Raji (cell line): Measurements from ENCODE around the gene COL8A2.

Experiments used
- POLR2A ChIP-seq: IDR thresholded peaks from 2 replicates; pipeline ENCODE4 v1.6.1; 2011; ENCODE audit warnings: low read depth, low read length, control low read depth; ENCODE audit not compliant: insufficient read depth

Gene COL8A2

DNA sequence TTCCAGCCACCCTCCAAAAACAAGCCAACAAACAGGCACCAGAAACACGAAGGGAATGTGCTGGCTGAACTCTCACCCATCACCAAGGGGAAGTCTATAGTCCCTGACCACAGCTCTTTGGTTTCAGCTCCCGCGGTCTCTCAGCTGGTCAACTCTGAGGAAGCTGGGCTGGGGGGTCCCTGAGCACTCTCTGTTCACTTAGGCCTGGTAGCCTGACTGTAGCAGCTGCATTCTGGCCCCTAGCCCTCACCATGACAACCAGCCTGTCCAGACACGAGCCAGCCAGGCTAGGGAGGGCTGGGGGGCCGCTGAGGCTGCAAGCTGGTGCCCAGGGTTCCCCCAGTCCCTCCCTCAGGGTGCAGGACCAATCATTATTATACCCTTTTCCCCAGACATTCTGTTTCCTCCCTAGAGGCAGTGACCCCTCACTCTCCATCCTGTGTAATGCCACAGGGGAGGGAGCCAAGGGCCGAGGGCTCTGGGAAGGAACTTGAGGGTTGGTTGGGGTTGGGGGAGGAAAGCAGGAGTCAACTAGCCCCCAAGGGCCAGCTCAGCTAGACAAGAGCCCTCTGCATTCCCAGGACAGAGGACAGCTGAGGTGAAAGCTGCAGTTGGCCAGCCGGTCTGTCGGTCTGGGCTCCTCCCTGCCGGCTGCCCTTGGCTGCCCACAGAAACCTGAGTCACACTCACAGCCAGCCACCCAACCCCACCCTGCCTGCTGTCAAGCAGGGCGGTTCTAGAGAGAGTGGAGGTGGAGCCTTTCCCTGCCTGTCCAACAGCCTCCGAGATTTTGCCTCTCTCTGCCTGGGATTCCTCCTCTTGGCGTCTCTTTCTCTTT is 25.5 kb upstream of the COL8A2 start:
- TF ChIP-seq POLR2A = peak; percentile 33; the same call in 1 of the 2 replicates

GRCh38 chr1:36149973-36150295 is 24.9 kb upstream of the COL8A2 start:
- no peak for TF ChIP-seq POLR2A

GRCh38 chr1:36149237-36149972 is 24.4 kb upstream of the COL8A2 start, which contains the start of gene TRAPPC3:
Gene TRAPPC3 (minus strand): TSS chr1:36149486. CDS start chr1:36149378, 108 bp downstream.
- TF ChIP-seq POLR2A = peak; percentile 93

- TF ChIP-seq POLR2A = no peak
Observed at GRCh38 chr1:36148821-36149236, 23.8 kb upstream of the COL8A2 start.

DNA sequence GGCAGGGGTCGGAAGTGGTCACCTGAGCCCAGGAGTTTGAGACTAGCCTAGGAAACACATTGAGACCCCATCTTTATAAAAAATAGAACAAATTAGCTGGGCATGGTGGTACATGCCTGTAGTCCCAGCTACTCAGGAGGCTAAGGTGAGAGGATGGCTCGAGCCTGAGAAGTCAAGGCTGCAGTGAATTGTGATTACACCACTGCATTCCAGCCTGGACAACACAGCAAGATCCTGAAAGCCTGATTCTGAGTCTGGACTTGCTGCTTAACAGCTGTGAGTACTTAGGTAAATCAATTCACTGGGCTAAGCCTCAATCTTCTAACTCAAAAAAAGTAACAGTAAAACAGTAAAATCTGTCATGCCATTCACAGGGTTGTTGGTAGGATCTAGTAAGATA is 19.4 kb upstream of the COL8A2 start:
- TF ChIP-seq POLR2A = no peak

GRCh38 chr1:36143424-36143823 is 18.4 kb upstream of the COL8A2 start:
- no peak for TF ChIP-seq POLR2A

DNA sequence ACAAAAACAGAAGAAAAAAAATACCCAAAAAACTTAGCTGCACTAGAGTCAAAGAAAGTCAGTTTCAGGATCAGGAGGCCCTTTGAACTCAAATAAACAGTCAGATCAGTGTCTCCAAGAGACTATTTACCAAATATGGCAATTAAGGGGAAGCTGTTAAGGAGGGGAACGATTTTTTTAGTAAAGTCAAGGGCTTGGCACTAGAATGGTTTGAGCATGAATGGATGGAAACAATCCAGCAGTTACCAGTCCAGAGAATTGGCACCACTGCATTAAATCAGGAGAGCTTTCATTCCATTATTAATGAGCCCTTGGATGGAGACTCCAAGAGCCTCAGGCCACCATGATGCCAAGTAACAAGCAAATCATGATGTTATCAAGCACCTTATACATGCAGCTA is 17.1 kb upstream of the COL8A2 start:
- no peak for TF ChIP-seq POLR2A

DNA sequence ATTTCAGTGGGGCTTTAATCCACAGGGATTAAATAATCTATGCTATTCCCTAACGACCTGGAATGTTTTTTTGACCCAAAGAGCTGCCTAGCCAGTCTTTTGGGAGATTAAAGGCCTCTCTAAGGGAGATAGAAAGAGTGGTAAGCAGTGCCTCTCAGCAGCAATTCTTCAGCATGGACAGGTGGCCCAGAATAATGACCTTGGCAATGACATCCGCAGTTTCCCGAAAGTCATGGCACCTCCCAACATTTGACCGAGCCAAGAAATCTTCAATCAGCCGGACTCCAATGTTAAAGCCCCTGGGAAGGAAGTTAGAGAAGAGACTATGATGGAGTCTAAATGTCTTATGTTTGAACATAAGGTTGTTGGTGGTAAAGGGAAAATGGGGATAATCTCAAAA is 14.5 kb upstream of the COL8A2 start:
- no peak for TF ChIP-seq POLR2A

- TF ChIP-seq POLR2A = no peak
Observed at GRCh38 chr1:36137776-36138175, 12.8 kb upstream of the COL8A2 start.

DNA sequence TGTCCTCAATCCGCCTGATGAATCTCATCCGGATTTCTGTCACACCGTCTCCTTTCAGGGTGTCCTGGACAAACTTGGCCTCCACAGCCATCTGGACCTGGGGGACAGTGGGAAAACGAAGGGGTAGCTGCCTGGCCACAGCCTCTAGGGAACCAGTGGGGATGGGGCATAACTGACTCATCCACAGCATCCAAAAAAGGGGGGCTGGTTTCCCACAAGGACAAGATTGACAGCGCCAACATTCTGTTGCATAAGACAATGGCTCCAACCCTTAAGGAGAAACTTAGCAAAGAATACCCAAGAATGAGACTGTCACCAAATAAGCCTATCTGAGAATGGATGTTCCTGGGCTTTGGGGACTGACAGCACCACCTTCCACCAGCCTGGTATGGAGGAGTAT is 12.2 kb upstream of the COL8A2 start:
- no peak for TF ChIP-seq POLR2A

DNA sequence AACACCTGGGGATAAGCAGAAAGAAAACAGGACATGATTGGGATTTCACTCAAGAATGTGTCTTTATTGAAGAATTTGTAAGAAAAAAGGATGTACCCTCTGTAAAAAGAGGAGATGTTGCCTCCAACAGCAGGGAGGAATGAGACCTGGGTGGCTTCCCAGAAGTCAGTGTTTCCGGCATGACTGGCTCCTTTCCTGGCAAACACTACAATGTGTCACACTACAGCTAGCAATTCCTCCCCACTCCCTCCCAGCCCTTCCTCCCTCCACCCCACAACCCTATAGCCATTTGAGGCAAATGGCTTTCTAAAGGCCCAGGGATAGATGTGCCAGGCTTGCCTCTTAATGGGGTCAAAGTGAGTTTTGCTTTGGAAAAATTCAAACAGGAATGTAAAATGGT is 11.5 kb upstream of the COL8A2 start:
- TF ChIP-seq POLR2A = no peak

DNA sequence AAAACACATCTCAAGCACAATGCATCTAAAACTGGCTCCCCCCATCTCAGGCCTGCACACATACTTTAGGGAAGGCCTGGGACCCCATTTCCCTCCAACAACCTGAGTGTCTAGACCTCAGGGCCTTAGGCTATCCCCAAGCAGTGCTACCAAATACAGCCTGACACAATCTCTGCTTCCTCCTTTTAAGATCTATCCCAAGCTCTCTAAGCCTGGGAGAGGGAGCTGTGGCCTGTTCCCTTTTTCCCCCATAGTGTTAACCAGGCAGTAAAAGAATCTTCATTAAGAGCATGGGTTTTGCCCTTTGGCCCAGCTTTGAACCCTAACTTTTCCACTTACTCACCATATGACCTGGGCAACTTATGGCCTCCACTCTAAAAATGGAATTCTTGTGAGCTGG is 10.8 kb upstream of the COL8A2 start:
- no peak for TF ChIP-seq POLR2A

DNA sequence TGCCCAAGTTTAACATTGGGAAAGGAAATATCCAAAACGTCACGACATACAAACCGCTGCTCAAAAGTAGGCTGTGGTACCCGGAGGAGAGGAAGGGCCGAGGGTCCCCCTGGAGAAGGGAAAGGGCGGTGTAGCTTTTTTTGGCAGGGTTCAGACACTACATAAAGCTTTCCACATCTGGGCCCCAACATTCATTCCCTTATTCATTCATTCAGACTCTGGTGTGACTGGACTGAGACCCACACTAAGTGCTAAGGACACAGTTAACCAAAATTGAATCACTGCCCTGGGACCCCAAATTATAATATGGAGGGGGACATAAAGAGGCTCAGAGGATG is 10.3 kb upstream of the COL8A2 start:
- TF ChIP-seq POLR2A = no peak

DNA sequence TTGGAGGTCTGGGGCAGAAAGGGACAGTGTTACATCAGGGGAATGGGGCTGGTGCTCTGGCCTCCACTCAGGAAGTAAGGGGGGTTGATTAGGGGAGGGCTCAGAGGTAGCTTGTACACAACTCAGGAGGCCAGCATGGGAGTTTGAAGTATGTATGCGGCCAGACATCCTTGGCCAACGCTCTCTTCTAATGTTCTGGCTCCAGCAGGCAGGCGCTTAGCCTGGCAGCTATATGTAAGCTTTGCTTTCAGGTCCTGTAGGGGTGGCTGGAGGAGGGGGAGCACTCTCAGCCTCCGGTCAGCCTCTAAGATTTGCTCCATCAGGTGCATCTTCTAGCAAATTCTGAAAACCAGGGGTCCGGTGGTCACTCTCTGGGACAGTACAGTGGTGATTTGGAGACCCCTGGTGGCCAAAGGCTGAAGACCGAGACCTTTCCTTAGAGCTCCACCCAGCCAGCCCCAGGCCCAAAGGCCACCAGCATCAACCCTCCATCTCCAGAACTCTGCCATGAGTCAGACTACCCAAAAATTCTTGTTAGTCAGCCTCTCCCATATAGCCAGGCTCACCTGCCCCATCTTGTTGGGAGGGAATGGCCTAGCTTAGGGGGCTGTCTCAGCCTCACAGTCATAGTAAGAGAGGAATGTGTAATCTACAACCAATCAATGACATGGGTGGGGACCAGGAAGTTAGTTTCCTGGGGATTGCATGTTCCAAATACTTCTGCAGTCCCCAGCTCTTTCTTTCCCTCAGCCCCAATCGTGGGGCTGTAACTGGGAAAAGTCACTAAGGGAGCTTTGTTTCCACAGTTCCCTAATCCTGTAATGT is 9.7 kb upstream of the COL8A2 start:
- TF ChIP-seq POLR2A = no peak

DNA sequence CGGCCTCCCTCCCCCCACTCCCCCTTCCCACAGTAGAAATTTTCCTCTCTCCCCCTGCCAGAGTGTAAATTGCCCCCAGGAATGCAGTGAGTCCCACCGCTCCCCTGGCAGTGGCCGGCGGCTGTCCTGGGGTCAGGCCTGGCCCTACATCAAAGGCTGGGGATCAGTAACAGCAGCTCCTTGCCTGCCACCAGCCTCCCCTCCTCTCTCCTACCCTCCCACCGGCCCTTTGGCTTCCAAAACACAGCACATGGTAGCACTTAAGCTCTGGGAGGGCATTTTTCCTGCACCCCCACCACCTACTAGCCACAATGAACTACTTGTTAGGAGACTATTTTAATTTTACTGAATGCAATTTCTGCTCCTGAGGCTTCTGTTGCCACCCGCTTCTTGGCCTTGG is 9.0 kb upstream of the COL8A2 start:
- no peak for TF ChIP-seq POLR2A

DNA sequence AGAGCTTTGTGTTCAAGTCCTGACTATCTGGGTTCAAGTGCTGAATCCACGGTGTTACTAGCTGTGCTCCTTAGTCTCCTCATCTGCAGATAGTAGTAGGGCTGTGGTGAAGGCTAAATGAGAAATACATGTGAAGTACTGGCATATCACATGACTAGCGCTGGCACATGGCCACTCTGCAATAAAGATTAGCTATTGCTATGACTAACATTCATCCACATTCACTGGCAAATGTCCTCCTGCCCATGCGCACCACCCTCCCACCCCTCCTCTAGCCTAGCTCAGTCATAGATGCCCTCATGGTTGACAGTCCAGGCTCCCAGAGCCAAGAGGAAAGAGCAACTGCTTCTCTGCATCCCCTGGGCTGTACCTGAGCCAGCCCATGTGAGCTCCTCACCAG is 8.5 kb upstream of the COL8A2 start:
- no peak for TF ChIP-seq POLR2A
